Measurements from ENCODE around the gene PDCD7.
A peak's percentile ranks its signal among the peaks of the same experiment; 100 is the strongest.
"Not testable (repeated sequence)": the region's sequence is repeated elsewhere in the genome, so short reads cannot be mapped to it uniquely, and the experiment has no call there.

PDCD7 gene

GRCh38 chr15:65101891-65102708, 31.5 kb downstream of the PDCD7 start:
- no peak overlapping the region for H3K4me3 ChIP-seq (ENCODE audit: low read length)
- no peak for DNase-seq (ENCODE audit: low read depth)
- no peak for TF ChIP-seq CTCF (IDR thresholded peaks at IDR 0.05; ENCODE audit: insufficient read depth, low read depth, low read length, missing control alignments)

GRCh38 chr15:65101411-65101890, 32.2 kb downstream of the PDCD7 start:
- TF ChIP-seq CTCF (IDR thresholded peaks at IDR 0.05; ENCODE audit: insufficient read depth, low read depth, low read length, missing control alignments): peak; percentile 80
- H3K4me3 ChIP-seq (ENCODE audit: low read length): no peak overlapping the region
- DNase-seq (ENCODE audit: low read depth): peak; percentile 69

- TF ChIP-seq CTCF (IDR thresholded peaks at IDR 0.05; ENCODE audit: insufficient read depth, low read depth, low read length, missing control alignments): no peak
- DNase-seq (ENCODE audit: low read depth): no peak
Observed at GRCh38 chr15:65100442-65100841, 33.2 kb downstream of the PDCD7 start.

GRCh38 chr15:65099801-65100200, 33.8 kb downstream of the PDCD7 start:
- not testable (repeated sequence) for H3K4me3 ChIP-seq (ENCODE audit: low read length); DNase-seq (ENCODE audit: low read depth)

More at GRCh38 chr15:65100442-65100841, 33.2 kb downstream of the PDCD7 start:
- no peak overlapping the region for H3K4me3 ChIP-seq (ENCODE audit: low read length)

- no peak overlapping the region for H3K4me3 ChIP-seq (ENCODE audit: low read length)
- no peak for DNase-seq (ENCODE audit: low read depth)
- no peak for TF ChIP-seq CTCF (IDR thresholded peaks at IDR 0.05; ENCODE audit: insufficient read depth, low read depth, low read length, missing control alignments)
Observed at GRCh38 chr15:65099336-65099735, 34.3 kb downstream of the PDCD7 start.

GRCh38 chr15:65097651-65098263, 35.9 kb downstream of the PDCD7 start:
- no peak overlapping the region for H3K4me3 ChIP-seq (ENCODE audit: low read length)
- no peak for DNase-seq (ENCODE audit: low read depth)
- TF ChIP-seq CTCF (IDR thresholded peaks at IDR 0.05; ENCODE audit: insufficient read depth, low read depth, low read length, missing control alignments): no peak

GRCh38 chr15:65096481-65097385, 36.9 kb downstream of the PDCD7 start:
- no peak for DNase-seq (ENCODE audit: low read depth)
- no peak for TF ChIP-seq CTCF (IDR thresholded peaks at IDR 0.05; ENCODE audit: insufficient read depth, low read depth, low read length, missing control alignments)
- H3K4me3 ChIP-seq (ENCODE audit: low read length): no peak overlapping the region
